CD4-positive, CD25-positive, alpha-beta regulatory T cell (primary cell): Measurements from ENCODE around the gene CAMKMT. TPM values are rescaled to one million over a fixed set of nuclear protein-coding genes. Genes with fewer than 3 reads are reported as not detected.

Experiments used
- ATAC-seq, 2 donors: fragments of 150-1000 bp; cut with Tn5 transposase; one replicate each; pipeline ENCODE4 v1.10.0; 2021; ENCODE audit warnings: low read depth in 2 of 2, moderate number of reproducible peaks in 2 of 2, moderate library complexity in 1 of 2
- DNase-seq, 3 donors: peaks; one replicate each; pipeline versions ENCODE4 v3.0.0 to v3.0.0-alpha.2; 2012 to 2022; ENCODE audit warnings: mixed read lengths in 1 of 3
- H3K27ac ChIP-seq: one replicate; pipeline ENCODE4 v1.7.0; 2013; ENCODE audit warnings: mild to moderate bottlenecking, low read length; ENCODE audit not compliant: insufficient read depth, poor library complexity, severe bottlenecking
- H3K27me3 ChIP-seq: one replicate; pipeline ENCODE4 v1.7.0; 2013; ENCODE audit warnings: low read length; ENCODE audit not compliant: control insufficient read depth, insufficient read depth
- H3K36me3 ChIP-seq: one replicate; pipeline ENCODE4 v1.7.0; 2013; ENCODE audit warnings: mild to moderate bottlenecking, low read length, moderate library complexity; ENCODE audit not compliant: control insufficient read depth, insufficient read depth
- H3K4me1 ChIP-seq: 2 replicates; pipeline ENCODE4 v1.7.0; 2013; ENCODE audit warnings: mild to moderate bottlenecking, low read length; ENCODE audit not compliant: insufficient read depth, control insufficient read depth, poor library complexity, severe bottlenecking
- H3K4me3 ChIP-seq: one replicate; pipeline ENCODE4 v1.7.0; 2013; ENCODE audit warnings: low read depth, mild to moderate bottlenecking, low read length, moderate library complexity
- H3K9me3 ChIP-seq, 2 experiments: 1 replicate in 1 of 2; 2 replicates in 1 of 2; pipeline ENCODE4 v1.7.0; 2013; ENCODE audit warnings: low read length in 2 of 2, mild to moderate bottlenecking in 1 of 2, moderate library complexity in 1 of 2; ENCODE audit not compliant: control insufficient read depth in 2 of 2
- H3K27ac Mint-ChIP-seq, 3 donors: one replicate each; pipeline ENCODE4 v1.8.0; 2020 to 2022; ENCODE audit warnings: mild to moderate bottlenecking in 3 of 3, mixed read lengths in 3 of 3, moderate library complexity in 2 of 3
- H3K27me3 Mint-ChIP-seq: one replicate; pipeline ENCODE4 v1.8.0; 2022; ENCODE audit warnings: mild to moderate bottlenecking, mixed read lengths
- H3K36me3 Mint-ChIP-seq: one replicate; pipeline ENCODE4 v1.8.0; 2020; ENCODE audit warnings: mixed read lengths
- H3K4me1 Mint-ChIP-seq, 4 donors: one replicate each; pipeline ENCODE4 v1.8.0; 2020 to 2022; ENCODE audit warnings: mixed read lengths in 4 of 4, mild to moderate bottlenecking in 1 of 4
- H3K4me3 Mint-ChIP-seq, 4 donors: one replicate each; pipeline ENCODE4 v1.8.0; 2020 to 2022; ENCODE audit warnings: mild to moderate bottlenecking in 4 of 4, mixed read lengths in 4 of 4, moderate library complexity in 3 of 4
- H3K9me3 Mint-ChIP-seq, 7 donors: one replicate each; pipeline ENCODE4 v1.8.0; 2020 to 2022; ENCODE audit warnings: mixed read lengths in 7 of 7, mild to moderate bottlenecking in 3 of 7, moderate library complexity in 2 of 7
- polyA plus RNA-seq, 4 donors: library from polyadenylated mRNA; unstranded; fragments of 300-500 nt; fragmentation: Illumina TruSeq; gene quantifications; one replicate each; pipeline ENCODE4 v1.2.3, GENCODE V29; 2021
- total RNA-seq: library from RNA; stranded (reverse); gene quantifications from one replicate; pipeline ENCODE4 v1.2.3, GENCODE V29; 2022

CAMKMT gene
- total and polyA plus RNA-seq, 5 donors from 2014 or later, result 17.6 to 27.6 (median 19.5) TPM

DNA sequence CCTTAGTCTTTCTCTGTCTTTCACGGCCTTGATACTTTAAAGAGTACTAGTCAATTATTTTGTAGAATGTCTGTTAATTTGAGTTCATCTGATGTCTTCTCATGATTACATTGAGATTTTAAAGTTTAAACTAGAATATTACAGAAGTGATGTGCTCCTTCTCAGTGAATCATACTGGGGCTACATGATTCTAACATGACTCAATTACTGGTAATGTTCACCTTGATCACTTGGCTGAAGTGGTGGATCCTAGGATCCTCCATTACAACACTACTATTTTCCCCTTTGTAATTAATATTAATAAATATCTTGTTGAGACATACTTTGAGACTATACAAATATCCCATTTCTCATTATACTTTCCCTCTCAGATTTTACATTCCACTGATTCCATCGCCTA is 148.5 kb downstream of the CAMKMT start:
- H3K27ac Mint-ChIP-seq, result no peak overlapping the region
- peaks cover 10% of the 10 kb centered on the region for H3K36me3 Mint-ChIP-seq
- no peak overlapping the region for H3K27ac ChIP-seq
- no peaks in the 10 kb centered on the region for H3K9me3 ChIP-seq
- H3K27me3 ChIP-seq, result no peaks in the 10 kb centered on the region
- H3K4me3 ChIP-seq, result no peak overlapping the region
- H3K27me3 Mint-ChIP-seq, result no peaks in the 10 kb centered on the region
- H3K4me3 Mint-ChIP-seq, result no peak overlapping the region
- H3K4me1 Mint-ChIP-seq, result peaks cover 0 to 7% (median 4%) of the 10 kb centered on the region in 4 donors
- H3K4me1 ChIP-seq, result no peaks in the 10 kb centered on the region
- H3K36me3 ChIP-seq, result no peaks in the 10 kb centered on the region
- no peaks in the 10 kb centered on the region for H3K9me3 Mint-ChIP-seq
- DNase-seq, result no peak
- ATAC-seq, result no peak

DNA sequence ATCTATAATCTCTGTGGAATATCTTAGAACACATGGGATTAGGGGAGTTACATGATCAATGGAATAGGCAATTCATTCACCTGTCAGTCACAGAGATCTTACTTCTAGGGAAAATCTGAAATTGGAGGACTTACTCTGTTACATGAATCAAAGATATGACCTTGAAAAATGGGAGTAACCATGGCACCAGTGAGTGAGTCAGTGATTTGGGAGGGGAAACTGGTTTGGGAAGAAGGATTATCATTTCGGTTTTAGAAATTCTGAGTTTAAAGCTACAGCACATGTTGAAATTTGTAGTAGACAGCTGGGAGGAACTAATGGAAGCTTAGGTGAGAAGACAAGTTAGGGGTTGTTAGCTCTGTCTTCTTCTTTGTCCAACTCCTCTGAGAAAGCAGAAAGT is 153.7 kb downstream of the CAMKMT start:
- ATAC-seq, result no peak
- Histone ChIP-seq H3K27ac (no peak overlapping the region), H3K4me1 (no peaks in the 10 kb centered on the region), H3K9me3 (peaks cover 0 to under 1% of the 10 kb centered on the region in 2 experiments), H3K36me3 (no peaks in the 10 kb centered on the region), H3K4me3 (no peak overlapping the region), H3K27me3 (no peaks in the 10 kb centered on the region)
- H3K27ac Mint-ChIP-seq, result no peak overlapping the region
- H3K36me3 Mint-ChIP-seq, result peaks cover 15% of the 10 kb centered on the region
- H3K4me1 Mint-ChIP-seq, result peaks cover 0 to 7% (median 3%) of the 10 kb centered on the region in 4 donors
- H3K4me3 Mint-ChIP-seq, result no peak overlapping the region
- H3K27me3 Mint-ChIP-seq, result no peaks in the 10 kb centered on the region
- H3K9me3 Mint-ChIP-seq, result peaks cover 0 to 6% (median 2%) of the 10 kb centered on the region in 7 donors
- DNase-seq, result no peak

DNA sequence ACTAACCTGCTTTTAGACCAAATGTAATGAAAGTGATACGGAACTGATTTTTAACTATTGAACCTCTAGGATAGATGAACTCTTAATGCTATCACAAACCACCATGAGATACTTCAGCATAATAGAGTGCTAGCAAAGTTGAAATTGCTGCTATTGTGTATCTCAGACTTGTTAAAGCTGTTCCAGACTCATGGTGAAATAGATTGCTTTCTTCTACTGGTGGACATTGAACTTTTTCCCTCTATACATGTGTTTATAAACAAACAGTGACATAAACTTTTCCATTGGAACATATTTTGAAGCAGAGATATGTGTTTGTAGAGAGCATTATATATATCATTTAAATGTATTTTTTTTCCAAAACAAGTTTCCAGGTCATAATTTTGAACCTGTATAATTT is 157.3 kb downstream of the CAMKMT start:
- H3K27me3 ChIP-seq, result no peaks in the 10 kb centered on the region
- no peaks in the 10 kb centered on the region for H3K4me1 ChIP-seq
- H3K27me3 Mint-ChIP-seq, result no peaks in the 10 kb centered on the region
- no peak overlapping the region for H3K27ac ChIP-seq
- no peak overlapping the region for H3K27ac Mint-ChIP-seq
- ATAC-seq (no peak), DNase-seq (no peak)
- peaks cover 0 to 11% (median 3%) of the 10 kb centered on the region in 4 donors for H3K4me1 Mint-ChIP-seq
- H3K36me3 Mint-ChIP-seq, result peaks cover 21% of the 10 kb centered on the region
- no peaks in the 10 kb centered on the region for H3K36me3 ChIP-seq
- H3K4me3 ChIP-seq, result no peak overlapping the region
- no peak overlapping the region for H3K4me3 Mint-ChIP-seq
- peaks cover 10 to 17% of the 10 kb centered on the region in 2 experiments for H3K9me3 ChIP-seq
- H3K9me3 Mint-ChIP-seq, result peaks cover 0 to 24% (median 7%) of the 10 kb centered on the region in 7 donors

DNA sequence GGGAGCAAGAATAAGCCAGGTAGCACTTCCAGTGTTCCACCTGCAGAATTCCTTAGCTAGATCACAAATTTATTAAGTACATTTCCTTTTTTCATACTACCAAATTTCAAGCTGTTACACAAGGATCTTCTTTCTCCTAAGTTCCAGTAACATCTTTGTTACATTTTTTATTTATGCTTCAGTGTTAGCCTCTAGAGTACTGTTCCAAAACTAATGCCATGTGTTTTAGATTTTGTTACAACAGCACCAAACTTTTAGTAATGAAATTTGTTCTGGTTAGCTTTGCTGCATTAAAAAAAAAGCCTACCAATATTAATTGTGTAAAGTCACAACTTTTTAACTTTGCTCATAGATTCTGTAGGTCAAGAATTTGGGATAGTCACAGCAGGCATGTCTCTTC is 161.1 kb downstream of the CAMKMT start:
- ATAC-seq (no peak), DNase-seq (no peak)
- H3K4me3 Mint-ChIP-seq, result no peak overlapping the region
- peaks cover 0 to 24% (median 9%) of the 10 kb centered on the region in 7 donors for H3K9me3 Mint-ChIP-seq
- H3K36me3 ChIP-seq, result no peaks in the 10 kb centered on the region
- no peak overlapping the region for H3K27ac ChIP-seq
- no peaks in the 10 kb centered on the region for H3K27me3 Mint-ChIP-seq
- H3K4me1 Mint-ChIP-seq, result peaks cover 0 to 6% (median 2%) of the 10 kb centered on the region in 4 donors
- H3K4me1 ChIP-seq, result no peaks in the 10 kb centered on the region
- peaks cover 10 to 17% of the 10 kb centered on the region in 2 experiments for H3K9me3 ChIP-seq
- no peaks in the 10 kb centered on the region for H3K27me3 ChIP-seq
- no peak overlapping the region for H3K27ac Mint-ChIP-seq
- no peak overlapping the region for H3K4me3 ChIP-seq
- peaks cover 25% of the 10 kb centered on the region for H3K36me3 Mint-ChIP-seq

DNA sequence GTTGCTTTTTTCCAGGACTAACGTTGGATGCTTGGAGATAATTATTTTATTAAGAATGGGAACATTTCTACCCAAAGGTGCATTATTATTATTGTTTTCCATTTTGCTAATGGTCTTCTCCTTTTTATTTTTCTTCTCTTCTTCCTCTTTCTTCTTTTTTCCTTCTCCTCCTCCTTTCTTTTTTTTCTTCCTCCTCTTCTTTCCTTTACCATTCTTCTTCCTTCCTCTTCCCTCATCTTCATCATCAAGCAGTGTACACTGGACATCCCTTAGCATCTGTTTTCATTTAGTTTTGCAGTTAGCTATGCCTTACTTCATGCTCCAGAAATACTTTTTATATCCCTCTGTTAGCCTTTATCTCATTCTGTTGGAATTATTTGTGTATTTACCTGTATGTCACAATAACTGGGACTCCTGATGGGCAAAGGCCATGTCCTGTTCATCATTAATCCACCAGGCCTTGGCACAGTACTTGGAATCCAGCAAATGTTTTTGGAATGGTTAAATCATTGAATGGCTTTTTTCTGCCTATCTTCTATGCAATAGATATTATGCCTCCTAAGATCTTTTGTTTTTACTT is 162.7 kb downstream of the CAMKMT start:
- Histone ChIP-seq H3K36me3 (no peaks in the 10 kb centered on the region), H3K27ac (no peak overlapping the region), H3K9me3 (peaks cover 10 to 17% of the 10 kb centered on the region in 2 experiments), H3K4me3 (no peak overlapping the region), H3K4me1 (no peaks in the 10 kb centered on the region), H3K27me3 (no peaks in the 10 kb centered on the region)
- peaks cover 18% of the 10 kb centered on the region for H3K36me3 Mint-ChIP-seq
- peaks cover 0 to 24% (median 9%) of the 10 kb centered on the region in 7 donors for H3K9me3 Mint-ChIP-seq
- no peaks in the 10 kb centered on the region for H3K27me3 Mint-ChIP-seq
- ATAC-seq, result no peak
- H3K4me3 Mint-ChIP-seq, result no peak overlapping the region
- no peak overlapping the region for H3K27ac Mint-ChIP-seq
- H3K4me1 Mint-ChIP-seq, result peaks cover 4 to 6% (median 4%) of the 10 kb centered on the region in 4 donors
- DNase-seq, result no peak

DNA sequence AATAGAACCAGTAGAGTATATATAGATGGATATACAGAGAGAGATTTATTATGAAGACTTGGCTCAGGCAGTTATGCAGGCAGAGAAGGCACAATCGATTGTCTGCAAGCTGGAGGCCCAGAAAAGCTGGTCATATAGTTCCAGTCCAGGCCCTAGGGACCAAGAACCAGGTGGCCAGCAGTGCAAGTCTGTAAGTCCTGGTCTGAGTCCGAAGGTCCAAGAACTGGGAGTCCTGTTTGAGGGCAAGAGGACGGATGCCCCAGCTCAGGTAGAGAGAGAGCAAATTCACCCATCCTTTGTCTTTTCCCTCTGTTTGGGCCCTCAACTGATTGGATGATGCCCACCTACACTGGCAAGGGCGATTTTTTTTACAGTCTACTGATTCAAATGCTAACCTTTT is 164.6 kb downstream of the CAMKMT start:
- Histone ChIP-seq H3K4me1 (no peaks in the 10 kb centered on the region), H3K4me3 (no peak overlapping the region), H3K27me3 (no peaks in the 10 kb centered on the region), H3K36me3 (no peaks in the 10 kb centered on the region), H3K9me3 (peaks cover 7 to 9% of the 10 kb centered on the region in 2 experiments), H3K27ac (no peak overlapping the region)
- ATAC-seq (no peak), DNase-seq (no peak)
- Mint-ChIP-seq H3K36me3 (peaks cover 17% of the 10 kb centered on the region), H3K4me3 (no peak overlapping the region), H3K9me3 (peaks cover 0 to 12% (median 5%) of the 10 kb centered on the region in 7 donors), H3K27me3 (no peaks in the 10 kb centered on the region), H3K4me1 (peaks cover 0 to 5% (median 4%) of the 10 kb centered on the region in 4 donors), H3K27ac (no peak overlapping the region)

DNA sequence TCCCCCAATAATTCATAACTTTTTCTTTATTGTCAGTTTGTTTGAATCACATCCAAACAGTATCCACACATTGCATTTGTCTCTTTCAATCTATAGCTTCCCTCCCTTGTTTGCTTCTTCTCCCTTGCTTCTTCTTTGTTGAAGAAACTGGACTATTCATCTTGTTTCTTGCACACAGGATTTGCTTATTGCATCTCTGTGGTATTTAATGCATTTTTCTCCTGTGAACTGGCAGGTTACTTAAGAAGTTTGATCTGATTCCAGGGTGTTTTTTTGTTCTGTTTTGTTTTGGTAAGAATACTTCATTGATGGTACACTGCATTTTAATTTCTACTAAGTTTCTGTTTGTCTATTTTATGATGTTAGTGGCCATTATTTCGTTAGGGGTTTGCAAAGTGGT is 166.8 kb downstream of the CAMKMT start:
- H3K4me1 Mint-ChIP-seq, result peaks cover 5 to 11% (median 9%) of the 10 kb centered on the region in 4 donors
- H3K4me3 ChIP-seq, result no peak overlapping the region
- no peak for DNase-seq
- H3K9me3 ChIP-seq, result no peaks in the 10 kb centered on the region
- H3K36me3 ChIP-seq, result peaks cover 3% of the 10 kb centered on the region
- H3K36me3 Mint-ChIP-seq, result peaks cover 18% of the 10 kb centered on the region
- ATAC-seq, result no peak
- peaks cover 0 to 2% (median 2%) of the 10 kb centered on the region in 7 donors for H3K9me3 Mint-ChIP-seq
- H3K4me1 ChIP-seq, result no peaks in the 10 kb centered on the region
- no peaks in the 10 kb centered on the region for H3K27me3 ChIP-seq
- H3K27me3 Mint-ChIP-seq, result no peaks in the 10 kb centered on the region
- no peak overlapping the region for H3K27ac ChIP-seq
- H3K4me3 Mint-ChIP-seq, result no peak overlapping the region
- no peak overlapping the region for H3K27ac Mint-ChIP-seq

DNA sequence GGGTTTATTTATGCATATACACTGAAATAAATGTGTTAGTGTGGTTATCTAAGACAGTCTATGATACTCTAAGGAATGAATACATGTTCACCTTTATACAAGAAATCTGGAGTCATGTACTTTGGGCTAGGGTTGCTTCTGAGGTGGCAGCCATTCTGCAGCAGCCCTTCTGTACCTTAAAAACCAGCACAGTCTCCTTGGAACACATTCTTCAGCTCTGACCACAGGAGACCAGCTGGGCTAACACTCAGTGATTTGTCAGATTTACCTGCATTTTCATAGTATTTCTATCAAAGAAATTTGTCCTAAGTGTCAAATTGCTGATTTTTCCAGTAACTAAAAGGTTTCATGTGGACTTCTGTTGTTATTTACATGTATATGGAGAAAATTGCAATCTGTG is 167.7 kb downstream of the CAMKMT start:
- Histone ChIP-seq H3K4me1 (no peaks in the 10 kb centered on the region), H3K27ac (no peak overlapping the region), H3K27me3 (no peaks in the 10 kb centered on the region), H3K36me3 (peaks cover 3% of the 10 kb centered on the region), H3K9me3 (no peaks in the 10 kb centered on the region), H3K4me3 (no peak overlapping the region)
- Mint-ChIP-seq H3K9me3 (peaks cover 0 to 7% (median 2%) of the 10 kb centered on the region in 7 donors), H3K27me3 (no peaks in the 10 kb centered on the region), H3K4me3 (no peak overlapping the region), H3K27ac (no peak overlapping the region), H3K36me3 (peaks cover 20% of the 10 kb centered on the region), H3K4me1 (peaks cover 5 to 11% (median 9%) of the 10 kb centered on the region in 4 donors)
- no peak for DNase-seq
- ATAC-seq, result no peak
